Measurements from ENCODE around the gene GYS2.

DNA sequence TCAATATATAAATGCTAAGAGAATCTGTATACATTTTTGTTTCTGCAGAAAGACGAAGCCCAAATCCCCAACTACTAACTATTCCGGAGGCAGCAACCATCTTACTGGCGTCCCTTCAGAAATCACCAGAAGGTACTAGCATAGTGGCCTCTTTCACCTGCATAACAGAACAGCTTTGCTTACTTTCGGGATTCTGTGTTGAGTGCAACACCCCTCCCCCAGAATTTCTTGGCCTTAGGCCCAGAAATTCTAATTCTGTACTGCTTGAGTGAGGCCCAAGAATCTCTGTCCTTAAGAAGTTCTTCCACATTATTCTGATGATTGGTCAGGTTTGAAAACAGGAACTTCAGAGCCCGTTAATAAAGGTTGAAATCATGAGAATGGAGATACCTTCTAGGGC, 75.7 kb downstream of the GYS2 start:
- no peak for TF ChIP-seq SP1 (IDR thresholded peaks at IDR 0.05)
- TF ChIP-seq HDGF (IDR thresholded peaks at IDR 0.05; ENCODE audit: borderline replicate concordance), result no peak

All from HEK293T (cell line).